ENCODE results near the gene CASQ2. TPM values are rescaled to one million over a fixed set of nuclear protein-coding genes. Genes with fewer than 3 reads are reported as not detected.

The CASQ2 gene
- total and polyA plus RNA-seq, 2 donors (not counting 3 experiments of a cell fraction or from before 2014, with no cell fraction given), result not detected

DNA sequence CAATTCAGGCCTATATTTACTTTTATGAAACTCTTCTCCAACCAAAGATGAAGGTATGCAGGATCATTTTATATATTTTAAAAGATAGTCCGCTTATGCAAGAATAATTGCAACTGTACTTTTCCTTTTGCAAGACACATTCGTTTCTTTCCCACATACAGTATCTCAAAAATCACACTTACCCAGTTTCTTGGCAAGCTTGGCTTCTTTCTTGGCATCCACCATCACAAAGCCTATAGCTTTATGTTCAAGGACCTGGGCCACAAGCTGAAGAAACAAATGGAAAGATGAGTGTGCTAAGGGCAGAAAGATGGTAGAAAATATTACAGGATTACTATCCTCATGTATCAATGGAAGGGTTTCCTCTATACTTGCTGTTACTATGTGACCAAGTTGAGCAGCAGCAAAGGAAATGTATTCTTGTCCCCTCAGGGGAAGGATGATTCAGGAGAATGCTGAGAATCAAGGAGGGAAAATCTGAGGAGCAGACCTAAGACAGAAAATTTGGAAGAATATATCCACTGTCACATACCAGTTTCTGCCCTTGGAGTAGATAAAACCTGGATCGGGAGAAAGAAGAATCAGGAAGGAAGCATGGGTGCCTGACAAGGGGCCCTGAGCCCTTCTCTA is 23.8 kb downstream of the CASQ2 start:
- no TSS peak for BruUV-seq (replicated peaks)
- Histone ChIP-seq H4K20me1 (replicated peaks; ENCODE audit: control insufficient read depth, extremely low read depth, insufficient read depth, low read length) (no peaks in the 10 kb centered on the region), H3K4me3 (replicated peaks in 1 of 3; ENCODE audit: insufficient read depth in 1 of 3, low read depth in 1 of 3, low read length in 3 of 3) (no peak overlapping the region), H3K9ac (replicated peaks; ENCODE audit: extremely low read depth, insufficient read depth, low read length) (no peak overlapping the region), H3K27me3 (ENCODE audit: control insufficient read depth in 2 of 2, insufficient read depth in 2 of 2, low read length in 2 of 2) (no peaks in the 10 kb centered on the region), H3K79me2 (ENCODE audit: control insufficient read depth, insufficient read depth, low read length) (no peaks in the 10 kb centered on the region), H3K9me3 (replicated peaks; ENCODE audit: control insufficient read depth, insufficient read depth, low read length) (no peaks in the 10 kb centered on the region), H3K36me3 (ENCODE audit: control insufficient read depth in 2 of 2, extremely low read depth in 1 of 2, insufficient read depth in 2 of 2, low read length in 2 of 2) (no peaks in the 10 kb centered on the region), H3K27ac (ENCODE audit: insufficient read depth, low read depth, low read length) (no peak overlapping the region), H2AFZ (ENCODE audit: low read depth, low read length) (no peak overlapping the region), H3K9me1 (replicated peaks; ENCODE audit: control insufficient read depth, extremely low read depth, insufficient read depth, low read length) (no peaks in the 10 kb centered on the region), H3K4me2 (ENCODE audit: insufficient read depth, low read length) (no peak overlapping the region), H3K4me1 (ENCODE audit: control insufficient read depth, extremely low read depth, insufficient read depth, low read length) (no peaks in the 10 kb centered on the region)
- TF ChIP-seq POLR2AphosphoS5 (IDR thresholded peaks at IDR 0.05; ENCODE audit: insufficient read depth, low read depth, low read length), result no peak
- TF ChIP-seq, protein P1, sequence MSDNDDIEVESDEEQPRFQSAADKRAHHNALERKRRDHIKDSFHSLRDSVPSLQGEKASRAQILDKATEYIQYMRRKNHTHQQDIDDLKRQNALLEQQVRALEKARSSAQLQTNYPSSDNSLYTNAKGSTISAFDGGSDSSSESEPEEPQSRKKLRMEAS (IDR thresholded peaks at IDR 0.05; ENCODE audit: insufficient read depth, insufficient read length), result no peak
- TF ChIP-seq MYC (IDR thresholded peaks at IDR 0.05; ENCODE audit: low read depth, low read length), result no peak
- TF ChIP-seq POLR2A (IDR thresholded peaks at IDR 0.05; ENCODE audit: low read depth, low read length), result no peak
- no peak for TF ChIP-seq GATA2 (IDR thresholded peaks at IDR 0.05; ENCODE audit: insufficient read depth, insufficient read length, low read depth, low read length)
- TF ChIP-seq EZH2 (IDR thresholded peaks at IDR 0.05; ENCODE audit: borderline replicate concordance, low read depth, low read length, severe bottlenecking), result no peak
- no peak for TF ChIP-seq FOS (IDR thresholded peaks at IDR 0.05; ENCODE audit: borderline replicate concordance, insufficient read depth, low read length)
- TF ChIP-seq, protein P2, sequence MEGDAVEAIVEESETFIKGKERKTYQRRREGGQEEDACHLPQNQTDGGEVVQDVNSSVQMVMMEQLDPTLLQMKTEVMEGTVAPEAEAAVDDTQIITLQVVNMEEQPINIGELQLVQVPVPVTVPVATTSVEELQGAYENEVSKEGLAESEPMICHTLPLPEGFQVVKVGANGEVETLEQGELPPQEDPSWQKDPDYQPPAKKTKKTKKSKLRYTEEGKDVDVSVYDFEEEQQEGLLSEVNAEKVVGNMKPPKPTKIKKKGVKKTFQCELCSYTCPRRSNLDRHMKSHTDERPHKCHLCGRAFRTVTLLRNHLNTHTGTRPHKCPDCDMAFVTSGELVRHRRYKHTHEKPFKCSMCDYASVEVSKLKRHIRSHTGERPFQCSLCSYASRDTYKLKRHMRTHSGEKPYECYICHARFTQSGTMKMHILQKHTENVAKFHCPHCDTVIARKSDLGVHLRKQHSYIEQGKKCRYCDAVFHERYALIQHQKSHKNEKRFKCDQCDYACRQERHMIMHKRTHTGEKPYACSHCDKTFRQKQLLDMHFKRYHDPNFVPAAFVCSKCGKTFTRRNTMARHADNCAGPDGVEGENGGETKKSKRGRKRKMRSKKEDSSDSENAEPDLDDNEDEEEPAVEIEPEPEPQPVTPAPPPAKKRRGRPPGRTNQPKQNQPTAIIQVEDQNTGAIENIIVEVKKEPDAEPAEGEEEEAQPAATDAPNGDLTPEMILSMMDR (IDR thresholded peaks at IDR 0.05; ENCODE audit: extremely low read depth in 1 of 2, insufficient read depth in 1 of 2, low read depth in 1 of 2, low read length in 2 of 2), result no peak
- no peak for TF ChIP-seq JUN (IDR thresholded peaks at IDR 0.05; ENCODE audit: borderline replicate concordance, insufficient read depth, insufficient read length, low read depth)
- intact Hi-C loops (cut with micrococcal nuclease), result no loop called here
- POLR2A ChIA-PET, result no interaction called here
- FAIRE-seq, result no peak
- CTCF ChIA-PET, result no interaction called here
- dilution Hi-C loops (cut with MboI; ENCODE audit: extremely low pct_ligation_motif_present, low sequenced_read_pairs), result no loop called here
- DNase-seq (ENCODE audit: low read depth, low spot score), result no peak

Measured in endothelial cell of umbilical vein (primary cell).